K562 (cell line): ENCODE measurements around the gene ACAD10. TPM values are rescaled to one million over a fixed set of nuclear protein-coding genes. Genes with fewer than 3 reads are reported as not detected.

Experiments used
- CBFA2T2 ChIP-seq: fragments of 450-650 bp; conservative IDR thresholded peaks from 2 replicates; pipeline ENCODE4 v1.6.1; 2017; ENCODE audit warnings: mild to moderate bottlenecking
- L3MBTL2 ChIP-seq: fragments of 450-650 bp; IDR thresholded peaks from 2 replicates; pipeline ENCODE4 v1.6.1; 2016; ENCODE audit warnings: mild to moderate bottlenecking, moderate library complexity
- MBD2 ChIP-seq: sonication (generic); IDR thresholded peaks from 2 replicates; pipeline ENCODE4 v1.6.1; 2016; ENCODE audit warnings: low read depth, borderline replicate concordance
- MEF2D ChIP-seq: conservative IDR thresholded peaks from 2 replicates; pipeline ENCODE4 v1.6.1; 2016; ENCODE audit warnings: low read depth, missing genetic modification characterization, missing compliant biosample characterization
- MNT ChIP-seq, 2 experiments: fragments of 450-650 bp; conservative IDR thresholded peaks; 2 replicates each; pipeline ENCODE4 v1.6.1; 2017; ENCODE audit warnings: mild to moderate bottlenecking in 2 of 2, moderate library complexity in 2 of 2
- NFATC3 ChIP-seq: fragments of 450-650 bp; IDR thresholded peaks from 2 replicates; pipeline ENCODE4 v1.6.1; 2017; ENCODE audit warnings: mild to moderate bottlenecking
- PML ChIP-seq: IDR thresholded peaks from 2 replicates; pipeline ENCODE4 v1.6.1; 2012; ENCODE audit warnings: low read length, inconsistent platforms
- SMAD1 ChIP-seq: fragments of 150-350 bp; IDR thresholded peaks from 2 replicates; pipeline ENCODE4 v1.6.1; 2014; ENCODE audit warnings: low read length, low read depth; ENCODE audit not compliant: partially characterized antibody
- TAL1 ChIP-seq: fragments of 450-650 bp; IDR thresholded peaks from 2 replicates; pipeline ENCODE4 v1.6.1; 2016; ENCODE audit warnings: mild to moderate bottlenecking
- TBP ChIP-seq: optimal IDR thresholded peaks from 2 replicates; pipeline ENCODE3; 2011; ENCODE audit warnings: low read depth, low read length, improper control_type of control experiment
- VEZF1 ChIP-seq: fragments of 200-800 bp; sonication (Bioruptor generic); IDR thresholded peaks from 2 replicates; pipeline ENCODE4 v1.6.1; 2017; ENCODE audit warnings: missing genetic modification characterization, missing compliant biosample characterization
- XRCC4 ChIP-seq: IDR thresholded peaks from one replicate; pipeline ENCODE4 v1.6.1; 2011; ENCODE audit not compliant: insufficient read depth, insufficient read length; ENCODE audit errors: extremely low read depth
- ZNF143 ChIP-seq: sonication (generic); formaldehyde crosslinking; IDR thresholded peaks from 2 replicates; pipeline ENCODE4 v1.9.0; 2022; ENCODE audit warnings: mild to moderate bottlenecking, missing genetic modification reagents
- ZNF324 ChIP-seq: fragments of 250-450 bp; sonication (Bioruptor Pico); IDR thresholded peaks from 2 replicates; pipeline ENCODE4 v1.4.0; 2020; ENCODE audit warnings: mild to moderate bottlenecking
- ZNF395 ChIP-seq: fragments of 200-800 bp; sonication (Bioruptor generic); IDR thresholded peaks from 2 replicates; pipeline ENCODE4 v1.6.1; 2017; ENCODE audit warnings: missing genetic modification characterization, missing compliant biosample characterization
- ZNF507 ChIP-seq: conservative IDR thresholded peaks from 2 replicates; pipeline ENCODE4 v1.6.1; 2017; ENCODE audit warnings: missing genetic modification characterization, missing compliant biosample characterization
- ZNF589 ChIP-seq: fragments of 200-800 bp; sonication (Bioruptor generic); IDR thresholded peaks from 2 replicates; pipeline ENCODE4 v1.6.1; 2016; ENCODE audit warnings: low read depth, missing genetic modification characterization, missing compliant biosample characterization
- polyA plus RNA-seq, 8 experiments: library from polyadenylated mRNA; depleted of rRNA in 4 of 8; stranded (reverse) in 5 of 8; unstranded in 3 of 8; fragments of >200 nt; fragmentation: Nextera tagmentation in 2 of 8; fragmentation: Illumina TruSeq in 1 of 8; extraction: Ambion mirVana in 2 of 8; extraction: Trizol in 1 of 8; gene quantifications; 2 replicates each; pipeline versions ENCODE4 v1.2.1 to v1.2.3, GENCODE V29; 2011 to 2014; ENCODE audit warnings: inconsistent platforms in 1 of 8, missing spikeins in 1 of 8
- total RNA-seq, 7 experiments: library from RNA; depleted of rRNA in 6 of 7; stranded (reverse); fragments of >200 nt in 6 of 7; fragmentation: Illumina TruSeq in 2 of 7; extraction: Trizol in 2 of 7; gene quantifications; 2 replicates each; pipeline versions ENCODE4 v1.2.1 to v1.2.3, GENCODE V29; 2011 to 2021; ENCODE audit warnings: low replicate concordance in 1 of 7
- TF ChIP-seq, protein P1 (sequence below): fragments of 450-650 bp; conservative IDR thresholded peaks from 2 replicates; pipeline ENCODE4 v1.6.1; 2016; ENCODE audit warnings: missing genetic modification characterization, low read depth, mild to moderate bottlenecking, missing compliant biosample characterization, moderate library complexity
- TF ChIP-seq, protein P2 (sequence below): fragments of 450-650 bp; IDR thresholded peaks from 2 replicates; pipeline ENCODE4 v1.6.1; 2017; ENCODE audit warnings: antibody characterized with exemption, mild to moderate bottlenecking

The ACAD10 gene
- total and polyA plus RNA-seq, 9 of the 15 experiments (the other 6 are each of a cell fraction or from before 2014, with no cell fraction given) = 2.3 to 19.2 (median 12.0) TPM

DNA sequence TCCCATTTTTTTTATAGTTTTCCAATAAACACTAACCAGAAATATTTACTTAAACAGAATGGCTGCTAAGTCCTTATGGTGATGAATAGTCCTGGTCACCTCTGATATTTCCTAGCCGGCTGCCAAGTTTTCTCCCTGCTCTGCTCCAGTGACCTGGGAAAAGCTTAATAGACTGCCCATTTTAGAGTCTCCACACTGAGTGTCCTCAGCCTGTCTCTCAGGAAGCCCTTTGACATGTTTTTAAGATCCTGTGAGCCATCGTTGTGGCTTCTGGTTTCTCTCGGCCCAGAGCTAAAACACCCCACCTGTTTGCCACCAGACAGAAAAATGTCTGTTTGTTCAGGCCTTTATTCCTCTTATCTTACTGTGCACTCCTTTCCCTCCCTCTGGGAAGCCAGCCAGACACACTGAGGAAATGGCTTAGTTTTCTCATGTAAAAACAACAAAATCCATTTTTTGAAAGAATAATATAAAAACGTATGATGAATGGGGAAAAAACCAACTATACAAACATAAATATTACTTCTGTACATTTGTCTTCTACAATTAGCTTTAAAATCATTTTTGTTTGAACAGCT, 55.5 kb downstream of the ACAD10 start (continued):
- peak; percentile 79; the same call in 1 of the 2 replicates for TF ChIP-seq ZNF395
- no peak for TF ChIP-seq XRCC4
- peak; percentile 93 for TF ChIP-seq CBFA2T2
- TF ChIP-seq ZNF324 (CRISPR knock-in tag) = no peak
- no peak for TF ChIP-seq MEF2D (tag)
- no peak for TF ChIP-seq MBD2
- TF ChIP-seq PML = peak; percentile 86
- TF ChIP-seq, protein P1, sequence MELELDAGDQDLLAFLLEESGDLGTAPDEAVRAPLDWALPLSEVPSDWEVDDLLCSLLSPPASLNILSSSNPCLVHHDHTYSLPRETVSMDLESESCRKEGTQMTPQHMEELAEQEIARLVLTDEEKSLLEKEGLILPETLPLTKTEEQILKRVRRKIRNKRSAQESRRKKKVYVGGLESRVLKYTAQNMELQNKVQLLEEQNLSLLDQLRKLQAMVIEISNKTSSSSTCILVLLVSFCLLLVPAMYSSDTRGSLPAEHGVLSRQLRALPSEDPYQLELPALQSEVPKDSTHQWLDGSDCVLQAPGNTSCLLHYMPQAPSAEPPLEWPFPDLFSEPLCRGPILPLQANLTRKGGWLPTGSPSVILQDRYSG (tag) = no peak
- TF ChIP-seq TAL1 = peak; percentile 92
- peak in 1 of 2 experiments; percentile 44; a peak in 1 of 4 replicates for TF ChIP-seq MNT (conservative IDR thresholded peaks at IDR 0.05)
- TF ChIP-seq, protein P2, sequence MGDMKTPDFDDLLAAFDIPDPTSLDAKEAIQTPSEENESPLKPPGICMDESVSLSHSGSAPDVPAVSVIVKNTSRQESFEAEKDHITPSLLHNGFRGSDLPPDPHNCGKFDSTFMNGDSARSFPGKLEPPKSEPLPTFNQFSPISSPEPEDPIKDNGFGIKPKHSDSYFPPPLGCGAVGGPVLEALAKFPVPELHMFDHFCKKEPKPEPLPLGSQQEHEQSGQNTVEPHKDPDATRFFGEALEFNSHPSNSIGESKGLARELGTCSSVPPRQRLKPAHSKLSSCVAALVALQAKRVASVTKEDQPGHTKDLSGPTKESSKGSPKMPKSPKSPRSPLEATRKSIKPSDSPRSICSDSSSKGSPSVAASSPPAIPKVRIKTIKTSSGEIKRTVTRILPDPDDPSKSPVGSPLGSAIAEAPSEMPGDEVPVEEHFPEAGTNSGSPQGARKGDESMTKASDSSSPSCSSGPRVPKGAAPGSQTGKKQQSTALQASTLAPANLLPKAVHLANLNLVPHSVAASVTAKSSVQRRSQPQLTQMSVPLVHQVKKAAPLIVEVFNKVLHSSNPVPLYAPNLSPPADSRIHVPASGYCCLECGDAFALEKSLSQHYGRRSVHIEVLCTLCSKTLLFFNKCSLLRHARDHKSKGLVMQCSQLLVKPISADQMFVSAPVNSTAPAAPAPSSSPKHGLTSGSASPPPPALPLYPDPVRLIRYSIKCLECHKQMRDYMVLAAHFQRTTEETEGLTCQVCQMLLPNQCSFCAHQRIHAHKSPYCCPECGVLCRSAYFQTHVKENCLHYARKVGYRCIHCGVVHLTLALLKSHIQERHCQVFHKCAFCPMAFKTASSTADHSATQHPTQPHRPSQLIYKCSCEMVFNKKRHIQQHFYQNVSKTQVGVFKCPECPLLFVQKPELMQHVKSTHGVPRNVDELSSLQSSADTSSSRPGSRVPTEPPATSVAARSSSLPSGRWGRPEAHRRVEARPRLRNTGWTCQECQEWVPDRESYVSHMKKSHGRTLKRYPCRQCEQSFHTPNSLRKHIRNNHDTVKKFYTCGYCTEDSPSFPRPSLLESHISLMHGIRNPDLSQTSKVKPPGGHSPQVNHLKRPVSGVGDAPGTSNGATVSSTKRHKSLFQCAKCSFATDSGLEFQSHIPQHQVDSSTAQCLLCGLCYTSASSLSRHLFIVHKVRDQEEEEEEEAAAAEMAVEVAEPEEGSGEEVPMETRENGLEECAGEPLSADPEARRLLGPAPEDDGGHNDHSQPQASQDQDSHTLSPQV = peak; percentile 66
- TF ChIP-seq L3MBTL2 = peak; percentile 44; the same call in 1 of the 2 replicates
- peak; percentile 44 for TF ChIP-seq SMAD1
- TF ChIP-seq ZNF143 (CRISPR knock-in tag) = no peak
- no peak for TF ChIP-seq ZNF589 (CRISPR knock-in tag)
- TF ChIP-seq ZNF507 = no peak
- TF ChIP-seq VEZF1 = peak; percentile 47; the same call in 1 of the 2 replicates
- no peak; the same call in 1 of the 2 replicates for TF ChIP-seq NFATC3
- peak; percentile 19 for TF ChIP-seq TBP
